ENCODE results near the gene RFT1.
"Not testable (repeated sequence)": the region's sequence is repeated elsewhere in the genome, so short reads cannot be mapped to it uniquely, and the experiment has no call there.

Gene RFT1

GRCh38 chr3:53062905-53063304, 67.3 kb downstream of the RFT1 start:
- Histone ChIP-seq H3K4me2 (ENCODE audit: low read length) (no peak overlapping the region), H3K27me3 (ENCODE audit: insufficient read depth, low read length) (peaks cover 4% of the 10 kb centered on the region; the same call in 1 of the 2 replicates)
- TF ChIP-seq CTCF (IDR thresholded peaks at IDR 0.05; ENCODE audit: low read length) (no peak), EZH2 (IDR thresholded peaks at IDR 0.05; ENCODE audit: borderline replicate concordance, low read length) (no peak)

GRCh38 chr3:53056442-53056841, 73.8 kb downstream of the RFT1 start:
- H3K79me2 ChIP-seq (ENCODE audit: insufficient read depth, low read length): no peaks in the 10 kb centered on the region
- H2AFZ ChIP-seq (ENCODE audit: low read length): no peak overlapping the region
- H3K36me3 ChIP-seq (ENCODE audit: insufficient read depth, low read length): no peaks in the 10 kb centered on the region
- no peak overlapping the region for H3K4me3 ChIP-seq (ENCODE audit: low read depth, low read length, poor library complexity, severe bottlenecking)
- no peaks in the 10 kb centered on the region for H3K9me3 ChIP-seq (ENCODE audit: low read length)
- no peak overlapping the region for H3K9ac ChIP-seq (ENCODE audit: low read length)
- H3K4me2 ChIP-seq (ENCODE audit: low read length): no peak overlapping the region
- H3K9me2 ChIP-seq (ENCODE audit: low read depth, low read length): no peaks in the 10 kb centered on the region
- no peaks in the 10 kb centered on the region for H4K20me1 ChIP-seq (ENCODE audit: insufficient read depth, low read length)
- no peaks in the 10 kb centered on the region for H3K4me1 ChIP-seq (ENCODE audit: insufficient read depth, low read length, severe bottlenecking)
- TF ChIP-seq EZH2 (IDR thresholded peaks at IDR 0.05; ENCODE audit: borderline replicate concordance, low read length): no peak
- TF ChIP-seq CTCF (IDR thresholded peaks at IDR 0.05; ENCODE audit: low read length): no peak
- no peaks in the 10 kb centered on the region for H3K27me3 ChIP-seq (ENCODE audit: insufficient read depth, low read length)
- H3K27ac ChIP-seq (ENCODE audit: low read depth, low read length, poor library complexity, severe bottlenecking): no peak overlapping the region
- no peaks in the 10 kb centered on the region for H3F3A ChIP-seq (ENCODE audit: insufficient read depth, low read length)

More at GRCh38 chr3:53062905-53063304, 67.3 kb downstream of the RFT1 start:
- Histone ChIP-seq H3K9me3 (ENCODE audit: low read length) (no peaks in the 10 kb centered on the region), H2AFZ (ENCODE audit: low read length) (no peak overlapping the region), H3F3A (ENCODE audit: insufficient read depth, low read length) (no peaks in the 10 kb centered on the region), H4K20me1 (ENCODE audit: insufficient read depth, low read length) (no peaks in the 10 kb centered on the region), H3K4me3 (ENCODE audit: low read depth, low read length, poor library complexity, severe bottlenecking) (no peak overlapping the region), H3K9me2 (ENCODE audit: low read depth, low read length) (no peaks in the 10 kb centered on the region), H3K36me3 (ENCODE audit: insufficient read depth, low read length) (no peaks in the 10 kb centered on the region), H3K79me2 (ENCODE audit: insufficient read depth, low read length) (no peaks in the 10 kb centered on the region), H3K4me1 (ENCODE audit: insufficient read depth, low read length, severe bottlenecking) (no peaks in the 10 kb centered on the region), H3K27ac (ENCODE audit: low read depth, low read length, poor library complexity, severe bottlenecking) (no peak overlapping the region), H3K9ac (ENCODE audit: low read length) (no peak overlapping the region)

- not testable (repeated sequence) for H3F3A ChIP-seq (ENCODE audit: insufficient read depth, low read length); H3K4me2 ChIP-seq (ENCODE audit: low read length); H3K9me3 ChIP-seq (ENCODE audit: low read length); H3K9ac ChIP-seq (ENCODE audit: low read length); H3K4me3 ChIP-seq (ENCODE audit: low read depth, low read length, poor library complexity, severe bottlenecking); H3K36me3 ChIP-seq (ENCODE audit: insufficient read depth, low read length); H3K79me2 ChIP-seq (ENCODE audit: insufficient read depth, low read length); H2AFZ ChIP-seq (ENCODE audit: low read length); H4K20me1 ChIP-seq (ENCODE audit: insufficient read depth, low read length); H3K27ac ChIP-seq (ENCODE audit: low read depth, low read length, poor library complexity, severe bottlenecking); H3K9me2 ChIP-seq (ENCODE audit: low read depth, low read length); H3K4me1 ChIP-seq (ENCODE audit: insufficient read depth, low read length, severe bottlenecking); H3K27me3 ChIP-seq (ENCODE audit: insufficient read depth, low read length)
Observed at GRCh38 chr3:53054233-53054632, 76.0 kb downstream of the RFT1 start.

- Histone ChIP-seq H3K27me3 (ENCODE audit: insufficient read depth, low read length) (no peaks in the 10 kb centered on the region), H3K9ac (ENCODE audit: low read length) (no peak overlapping the region), H2AFZ (ENCODE audit: low read length) (no peak overlapping the region), H4K20me1 (ENCODE audit: insufficient read depth, low read length) (no peaks in the 10 kb centered on the region), H3K9me2 (ENCODE audit: low read depth, low read length) (no peaks in the 10 kb centered on the region), H3K27ac (ENCODE audit: low read depth, low read length, poor library complexity, severe bottlenecking) (no peak overlapping the region), H3K9me3 (ENCODE audit: low read length) (no peaks in the 10 kb centered on the region), H3K4me3 (ENCODE audit: low read depth, low read length, poor library complexity, severe bottlenecking) (no peak overlapping the region), H3K79me2 (ENCODE audit: insufficient read depth, low read length) (no peaks in the 10 kb centered on the region), H3F3A (ENCODE audit: insufficient read depth, low read length) (no peaks in the 10 kb centered on the region; the same call in 1 of the 2 replicates), H3K4me1 (ENCODE audit: insufficient read depth, low read length, severe bottlenecking) (peaks cover 4% of the 10 kb centered on the region), H3K36me3 (ENCODE audit: insufficient read depth, low read length) (no peaks in the 10 kb centered on the region), H3K4me2 (ENCODE audit: low read length) (no peak overlapping the region)
- no peak for TF ChIP-seq EZH2 (IDR thresholded peaks at IDR 0.05; ENCODE audit: borderline replicate concordance, low read length)
- no peak for TF ChIP-seq CTCF (IDR thresholded peaks at IDR 0.05; ENCODE audit: low read length)
Observed at GRCh38 chr3:53051929-53052328, 78.3 kb downstream of the RFT1 start.

All from OCI-LY1 (cell line).